C4-2B (cell line): ENCODE data around the gene DAPL1.

Source experiments
- H3K27ac ChIP-seq: fragments of 450-650 bp; 2 replicates; pipeline ENCODE4 v1.5.1; 2017
- CTCF ChIP-seq: fragments of 450-650 bp; conservative IDR thresholded peaks from 2 replicates; pipeline ENCODE4 v1.5.1; 2017; ENCODE audit warnings: mild to moderate bottlenecking
- ZFX ChIP-seq: fragments of 450-650 bp; IDR thresholded peaks from 2 replicates; pipeline ENCODE4 v1.6.1; 2017

DAPL1 gene

GRCh38 chr2:158778243-158778642, 16.9 kb upstream of the DAPL1 start:
- no peak overlapping the region for H3K27ac ChIP-seq

GRCh38 chr2:158779621-158780020, 15.5 kb upstream of the DAPL1 start:
- TF ChIP-seq CTCF (no peak), ZFX (no peak)
- no peak overlapping the region for H3K27ac ChIP-seq

More at GRCh38 chr2:158778243-158778642, 16.9 kb upstream of the DAPL1 start:
- no peak for TF ChIP-seq ZFX
- TF ChIP-seq CTCF: no peak

- no peak overlapping the region for H3K27ac ChIP-seq
- TF ChIP-seq CTCF (no peak), ZFX (no peak)
Measured at GRCh38 chr2:158781353-158781961, 13.7 kb upstream of the DAPL1 start.

GRCh38 chr2:158782136-158782535, 13.0 kb upstream of the DAPL1 start:
- H3K27ac ChIP-seq: no peak overlapping the region
- no peak for TF ChIP-seq ZFX
- no peak for TF ChIP-seq CTCF

GRCh38 chr2:158782616-158783015, 12.5 kb upstream of the DAPL1 start:
- TF ChIP-seq ZFX (no peak), CTCF (no peak)
- no peak overlapping the region for H3K27ac ChIP-seq

- TF ChIP-seq CTCF (no peak), ZFX (no peak)
- H3K27ac ChIP-seq: no peak overlapping the region
Measured at GRCh38 chr2:158783923-158784322, 11.2 kb upstream of the DAPL1 start.

GRCh38 chr2:158786897-158787296, 8.2 kb upstream of the DAPL1 start:
- no peak for TF ChIP-seq ZFX
- TF ChIP-seq CTCF: no peak
- no peak overlapping the region for H3K27ac ChIP-seq
